H9 (cell line): ENCODE results near the gene FBXO2. TPM values are rescaled to one million over a fixed set of nuclear protein-coding genes. Genes with fewer than 3 reads are reported as not detected.

Experiments
- DNase-seq: peaks from one replicate; pipeline ENCODE4 v3.0.0-alpha.2; 2017
- H2AFZ ChIP-seq: one replicate; pipeline ENCODE4 v1.6.1; 2013; ENCODE audit warnings: mild to moderate bottlenecking, low read length, control low read depth, moderate library complexity
- H2AK5ac ChIP-seq: 2 replicates; pipeline ENCODE4 v1.6.1; 2013; ENCODE audit warnings: low read length, control low read depth, mixed read lengths; ENCODE audit not compliant: insufficient read length
- H2BK120ac ChIP-seq: one replicate; pipeline ENCODE4 v1.6.1; 2013; ENCODE audit warnings: low read depth, mild to moderate bottlenecking, low read length, control low read depth, inconsistent platforms; ENCODE audit not compliant: poor library complexity, severe bottlenecking
- H2BK12ac ChIP-seq: 2 replicates; pipeline ENCODE4 v1.6.1; 2013; ENCODE audit warnings: low read length, control low read depth, mixed read lengths, low read depth; ENCODE audit not compliant: insufficient read length
- H2BK15ac ChIP-seq: 2 replicates; pipeline ENCODE4 v1.6.1; 2013; ENCODE audit warnings: low read depth, low read length, control low read depth
- H2BK20ac ChIP-seq: one replicate; pipeline ENCODE4 v1.6.1; 2013; ENCODE audit warnings: low read depth, mild to moderate bottlenecking, low read length, control low read depth, inconsistent platforms; ENCODE audit not compliant: poor library complexity, severe bottlenecking
- H2BK5ac ChIP-seq: 2 replicates; pipeline ENCODE4 v1.6.1; 2013; ENCODE audit warnings: low read length, control low read depth, mixed read lengths; ENCODE audit not compliant: insufficient read length
- H3K14ac ChIP-seq: 2 replicates; pipeline ENCODE4 v1.6.1; 2013; ENCODE audit warnings: low read length, control low read depth; ENCODE audit not compliant: insufficient read depth
- H3K18ac ChIP-seq: 2 replicates; pipeline ENCODE4 v1.6.1; 2013; ENCODE audit warnings: low read depth, mild to moderate bottlenecking, mixed read lengths, low read length, control low read depth; ENCODE audit not compliant: insufficient read length
- H3K23ac ChIP-seq: 2 replicates; pipeline ENCODE4 v1.6.1; 2013; ENCODE audit warnings: low read length, control low read depth, mixed read lengths, low read depth; ENCODE audit not compliant: insufficient read length
- H3K23me2 ChIP-seq: 2 replicates; pipeline ENCODE4 v1.6.1; 2013; ENCODE audit warnings: low read depth, mild to moderate bottlenecking, mixed read lengths, low read length, control low read depth; ENCODE audit not compliant: insufficient read length, poor library complexity, severe bottlenecking
- H3K27ac ChIP-seq: 2 replicates; pipeline ENCODE4 v1.5.1; 2013; ENCODE audit warnings: low read length, control low read depth, mixed read lengths, low read depth; ENCODE audit not compliant: insufficient read length
- H3K27me3 ChIP-seq: 2 replicates; pipeline ENCODE4 v1.6.1; 2013; ENCODE audit warnings: low read length, control low read depth, inconsistent platforms; ENCODE audit not compliant: insufficient read depth
- H3K4ac ChIP-seq: 2 replicates; pipeline ENCODE4 v1.6.1; 2013; ENCODE audit warnings: low read depth, mild to moderate bottlenecking, control low read depth, inconsistent platforms, low read length, moderate library complexity
- H3K4me1 ChIP-seq: 2 replicates; pipeline ENCODE4 v1.6.1; 2013; ENCODE audit warnings: low read length, control low read depth, inconsistent platforms; ENCODE audit not compliant: insufficient read depth
- H3K4me2 ChIP-seq: 2 replicates; pipeline ENCODE4 v1.6.1; 2013; ENCODE audit warnings: low read length, control low read depth, mixed read lengths; ENCODE audit not compliant: insufficient read length, insufficient read depth
- H3K56ac ChIP-seq: 2 replicates; pipeline ENCODE4 v1.6.1; 2013; ENCODE audit warnings: low read depth, mild to moderate bottlenecking, mixed read lengths, low read length, control low read depth; ENCODE audit not compliant: insufficient read length
- H3K79me1 ChIP-seq: 2 replicates; pipeline ENCODE4 v1.6.1; 2013; ENCODE audit warnings: low read depth, mild to moderate bottlenecking, moderate library complexity, low read length, control low read depth, inconsistent platforms; ENCODE audit not compliant: insufficient read depth, poor library complexity, severe bottlenecking
- H3K79me2 ChIP-seq: 2 replicates; pipeline ENCODE4 v1.6.1; 2013; ENCODE audit warnings: low read length, control low read depth, inconsistent platforms; ENCODE audit not compliant: insufficient read depth
- H3K9ac ChIP-seq: 2 replicates; pipeline ENCODE4 v1.6.1; 2013; ENCODE audit warnings: low read length, control low read depth, mixed read lengths; ENCODE audit not compliant: insufficient read length; ENCODE audit errors: extremely low read depth
- H3K9me3 ChIP-seq: one replicate; pipeline ENCODE4 v1.6.1; 2013; ENCODE audit warnings: low read depth, low read length, inconsistent platforms; ENCODE audit not compliant: control insufficient read depth
- H3T11ph ChIP-seq: one replicate; pipeline ENCODE4 v1.6.1; 2013; ENCODE audit warnings: mild to moderate bottlenecking, low read length, control low read depth, inconsistent platforms
- H4K20me1 ChIP-seq: one replicate; pipeline ENCODE4 v1.6.1; 2013; ENCODE audit not compliant: control insufficient read depth, insufficient read length, insufficient read depth
- H4K5ac ChIP-seq: 2 replicates; pipeline ENCODE4 v1.6.1; 2013; ENCODE audit warnings: low read depth, mild to moderate bottlenecking, mixed read lengths, low read length, control low read depth; ENCODE audit not compliant: insufficient read length
- H4K8ac ChIP-seq: replicated peaks from 2 replicates; pipeline ENCODE4 v1.6.1; 2013; ENCODE audit warnings: low read length, control low read depth, mixed read lengths, low read depth; ENCODE audit not compliant: insufficient read length
- H4K91ac ChIP-seq: 2 replicates; pipeline ENCODE4 v1.6.1; 2013; ENCODE audit warnings: low read depth, mild to moderate bottlenecking, moderate library complexity, mixed read lengths, low read length, control low read depth; ENCODE audit not compliant: insufficient read length
- H3K27ac Mint-ChIP-seq, 3 experiments: 2 replicates in 2 of 3; 3 replicates in 1 of 3; pipeline ENCODE4 v1.8.0; 2020 to 2021; ENCODE audit warnings: mixed read lengths in 3 of 3, mild to moderate bottlenecking in 1 of 3, moderate library complexity in 1 of 3
- H3K27me3 Mint-ChIP-seq: 2 replicates; pipeline ENCODE4 v1.8.0; 2021; ENCODE audit warnings: low read depth, mild to moderate bottlenecking, moderate library complexity, mixed read lengths
- H3K36me3 Mint-ChIP-seq, 3 experiments: 2 replicates in 2 of 3; 3 replicates in 1 of 3; pipeline ENCODE4 v1.8.0; 2020 to 2021; ENCODE audit warnings: low read depth in 3 of 3, mixed read lengths in 3 of 3; ENCODE audit not compliant: insufficient read depth in 1 of 3
- H3K4me1 Mint-ChIP-seq, 2 experiments: 2 replicates each; pipeline ENCODE4 v1.8.0; 2020; ENCODE audit warnings: mixed read lengths in 2 of 2
- H3K4me3 Mint-ChIP-seq, 2 experiments: 2 replicates in 1 of 2; 3 replicates in 1 of 2; pipeline ENCODE4 v1.8.0; 2020 to 2021; ENCODE audit warnings: mild to moderate bottlenecking in 2 of 2, mixed read lengths in 2 of 2, moderate library complexity in 1 of 2
- H3K9me3 Mint-ChIP-seq, 2 experiments: 2 replicates in 1 of 2; 3 replicates in 1 of 2; pipeline ENCODE4 v1.8.0; 2020; ENCODE audit warnings: mild to moderate bottlenecking in 2 of 2, mixed read lengths in 2 of 2, moderate library complexity in 1 of 2
- WGBS: extraction: QIAGEN DNeasy Blood & Tissue Kit; methylation state at CpG from one replicate; pipeline ENCODE4 v1.1.7; 2013; ENCODE audit warnings: missing lambda C conversion rate, low lambda C conversion rate, mixed read lengths; ENCODE audit not compliant: insufficient read length; ENCODE audit errors: extremely low coverage; 5-methylcytosine and 5-hydroxymethylcytosine counted together
- total RNA-seq: library from RNA; stranded (reverse); gene quantifications from 2 replicates; pipeline ENCODE4 v1.2.1, GENCODE V29; 2021
- TF ChIP-seq, protein P1 (sequence below): fragments of 200-600 bp; sonication (generic); conservative IDR thresholded peaks from 3 replicates; pipeline ENCODE4 v1.8.0; 2021; ENCODE audit warnings: antibody characterized with exemption, mild to moderate bottlenecking

FBXO2 gene
- total RNA-seq, 1 experiment from 2014 or later, result 28.9 TPM

DNA sequence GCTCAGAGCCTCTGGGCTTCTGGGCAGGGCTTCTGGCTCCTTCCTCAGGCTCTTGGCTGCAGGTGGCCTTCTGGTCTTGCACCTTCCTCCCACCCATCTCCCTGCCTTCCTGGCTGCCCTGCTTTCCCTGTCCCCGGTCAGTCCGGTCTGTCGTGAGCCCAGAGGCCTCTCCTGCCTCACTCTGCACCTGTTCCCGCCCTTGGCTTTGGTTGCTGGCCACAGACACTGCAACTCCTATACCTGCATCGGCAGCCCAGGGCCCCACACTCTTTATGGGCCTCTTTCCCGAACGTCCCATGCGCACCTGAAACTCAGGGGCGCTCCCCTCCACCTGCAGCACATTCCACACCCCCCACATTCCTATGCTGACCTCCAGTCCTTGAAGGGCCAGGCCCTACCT, 7.9 kb downstream of the FBXO2 start:
- Histone ChIP-seq H3K9ac (no peak overlapping the region), H3K4ac (no peak overlapping the region), H4K5ac (no peak overlapping the region), H3K56ac (no peak overlapping the region), H3K14ac (no peak overlapping the region), H4K91ac (no peak overlapping the region), H2BK5ac (no peak overlapping the region), H2BK120ac (no peak overlapping the region), H3K18ac (no peak overlapping the region), H3K79me1 (no peaks in the 10 kb centered on the region), H3T11ph (no peak overlapping the region), H2BK20ac (no peak overlapping the region), H3K9me3 (no peaks in the 10 kb centered on the region), H2BK15ac (no peak overlapping the region), H4K8ac (no peak overlapping the region), H3K4me1 (no peaks in the 10 kb centered on the region), H3K27ac (no peak overlapping the region), H2AK5ac (no peak overlapping the region), H4K20me1 (no peaks in the 10 kb centered on the region), H3K4me2 (no peak overlapping the region), H2AFZ (no peak overlapping the region), H3K79me2 (no peaks in the 10 kb centered on the region), H3K23ac (no peak overlapping the region), H3K27me3 (no peaks in the 10 kb centered on the region), H2BK12ac (no peak overlapping the region), H3K23me2 (no peaks in the 10 kb centered on the region)
- Mint-ChIP-seq H3K27me3 (peaks cover 26% of the 10 kb centered on the region), H3K4me3 (peak overlapping the region in 1 of 2 experiments; percentile 35; a peak in 2 of 5 replicates), H3K36me3 (no peaks in the 10 kb centered on the region; a peak in 1 of 7 replicates), H3K4me1 (peaks cover 11 to 17% of the 10 kb centered on the region in 2 experiments), H3K9me3 (no peaks in the 10 kb centered on the region; a peak in 1 of 5 replicates), H3K27ac (peak overlapping the region in 1 of 3 experiments; percentile 79; a peak in 1 of 7 replicates)
- TF ChIP-seq, protein P1, sequence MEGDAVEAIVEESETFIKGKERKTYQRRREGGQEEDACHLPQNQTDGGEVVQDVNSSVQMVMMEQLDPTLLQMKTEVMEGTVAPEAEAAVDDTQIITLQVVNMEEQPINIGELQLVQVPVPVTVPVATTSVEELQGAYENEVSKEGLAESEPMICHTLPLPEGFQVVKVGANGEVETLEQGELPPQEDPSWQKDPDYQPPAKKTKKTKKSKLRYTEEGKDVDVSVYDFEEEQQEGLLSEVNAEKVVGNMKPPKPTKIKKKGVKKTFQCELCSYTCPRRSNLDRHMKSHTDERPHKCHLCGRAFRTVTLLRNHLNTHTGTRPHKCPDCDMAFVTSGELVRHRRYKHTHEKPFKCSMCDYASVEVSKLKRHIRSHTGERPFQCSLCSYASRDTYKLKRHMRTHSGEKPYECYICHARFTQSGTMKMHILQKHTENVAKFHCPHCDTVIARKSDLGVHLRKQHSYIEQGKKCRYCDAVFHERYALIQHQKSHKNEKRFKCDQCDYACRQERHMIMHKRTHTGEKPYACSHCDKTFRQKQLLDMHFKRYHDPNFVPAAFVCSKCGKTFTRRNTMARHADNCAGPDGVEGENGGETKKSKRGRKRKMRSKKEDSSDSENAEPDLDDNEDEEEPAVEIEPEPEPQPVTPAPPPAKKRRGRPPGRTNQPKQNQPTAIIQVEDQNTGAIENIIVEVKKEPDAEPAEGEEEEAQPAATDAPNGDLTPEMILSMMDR, result no peak
- DNase-seq, result no peak
- WGBS, result no CpG with 5 or more reads among the region's 9 CpGs
